Measurements from ENCODE around the gene TBC1D5.
A peak's percentile ranks its signal among the peaks of the same experiment; 100 is the strongest.

TBC1D5 gene

GRCh38 chr3:17162116-17162515 lies 580.3 kb downstream of the TBC1D5 start:
- Histone ChIP-seq H3K27ac (no peak overlapping the region), H3K27me3 (no peaks in the 10 kb centered on the region), H3K4me3 (no peak overlapping the region), H3K4me1 (peaks cover 0 to 19% (median 4%) of the 10 kb centered on the region in 4 donors), H3K36me3 (peaks cover 19 to 73% (median 48%) of the 10 kb centered on the region in 3 donors), H3K9me3 (no peaks in the 10 kb centered on the region)
- DNase-seq, result no peak
- intact Hi-C loops (cut with DNase I; ENCODE audit: low total_unique reads), result no loop called here
- TF ChIP-seq, protein P1, sequence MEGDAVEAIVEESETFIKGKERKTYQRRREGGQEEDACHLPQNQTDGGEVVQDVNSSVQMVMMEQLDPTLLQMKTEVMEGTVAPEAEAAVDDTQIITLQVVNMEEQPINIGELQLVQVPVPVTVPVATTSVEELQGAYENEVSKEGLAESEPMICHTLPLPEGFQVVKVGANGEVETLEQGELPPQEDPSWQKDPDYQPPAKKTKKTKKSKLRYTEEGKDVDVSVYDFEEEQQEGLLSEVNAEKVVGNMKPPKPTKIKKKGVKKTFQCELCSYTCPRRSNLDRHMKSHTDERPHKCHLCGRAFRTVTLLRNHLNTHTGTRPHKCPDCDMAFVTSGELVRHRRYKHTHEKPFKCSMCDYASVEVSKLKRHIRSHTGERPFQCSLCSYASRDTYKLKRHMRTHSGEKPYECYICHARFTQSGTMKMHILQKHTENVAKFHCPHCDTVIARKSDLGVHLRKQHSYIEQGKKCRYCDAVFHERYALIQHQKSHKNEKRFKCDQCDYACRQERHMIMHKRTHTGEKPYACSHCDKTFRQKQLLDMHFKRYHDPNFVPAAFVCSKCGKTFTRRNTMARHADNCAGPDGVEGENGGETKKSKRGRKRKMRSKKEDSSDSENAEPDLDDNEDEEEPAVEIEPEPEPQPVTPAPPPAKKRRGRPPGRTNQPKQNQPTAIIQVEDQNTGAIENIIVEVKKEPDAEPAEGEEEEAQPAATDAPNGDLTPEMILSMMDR (IDR thresholded peaks at IDR 0.05), result no peak

DNA sequence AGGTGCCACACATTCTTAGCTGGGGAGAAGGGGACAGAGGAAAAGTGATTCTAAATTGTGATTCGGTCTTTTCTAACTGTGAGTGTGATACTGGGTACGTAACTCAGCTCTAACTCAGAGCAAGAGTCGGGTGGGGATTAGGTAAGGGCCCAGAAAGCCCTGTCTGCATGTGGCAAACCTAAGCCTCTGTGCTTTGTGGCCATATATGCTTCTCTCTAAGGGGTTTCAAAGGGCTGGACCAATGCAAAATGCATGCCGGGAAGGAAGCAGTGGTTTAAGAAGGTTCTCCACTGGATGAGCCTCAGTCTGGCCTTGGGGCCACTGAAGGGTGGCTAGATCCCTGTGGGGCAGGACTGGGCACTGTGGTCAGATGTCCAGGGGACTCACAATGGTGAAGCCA lies 581.8 kb downstream of the TBC1D5 start:
- intact Hi-C loops (cut with DNase I; ENCODE audit: low total_unique reads), result no loop called here
- Histone ChIP-seq H3K36me3 (peaks cover 8 to 65% (median 44%) of the 10 kb centered on the region in 3 donors), H3K4me3 (no peak overlapping the region), H3K27me3 (no peaks in the 10 kb centered on the region), H3K27ac (no peak overlapping the region), H3K4me1 (peaks cover 0 to 20% (median 4%) of the 10 kb centered on the region in 4 donors), H3K9me3 (no peaks in the 10 kb centered on the region)
- no peak for DNase-seq
- TF ChIP-seq, protein P1 (IDR thresholded peaks at IDR 0.05), result no peak

DNA sequence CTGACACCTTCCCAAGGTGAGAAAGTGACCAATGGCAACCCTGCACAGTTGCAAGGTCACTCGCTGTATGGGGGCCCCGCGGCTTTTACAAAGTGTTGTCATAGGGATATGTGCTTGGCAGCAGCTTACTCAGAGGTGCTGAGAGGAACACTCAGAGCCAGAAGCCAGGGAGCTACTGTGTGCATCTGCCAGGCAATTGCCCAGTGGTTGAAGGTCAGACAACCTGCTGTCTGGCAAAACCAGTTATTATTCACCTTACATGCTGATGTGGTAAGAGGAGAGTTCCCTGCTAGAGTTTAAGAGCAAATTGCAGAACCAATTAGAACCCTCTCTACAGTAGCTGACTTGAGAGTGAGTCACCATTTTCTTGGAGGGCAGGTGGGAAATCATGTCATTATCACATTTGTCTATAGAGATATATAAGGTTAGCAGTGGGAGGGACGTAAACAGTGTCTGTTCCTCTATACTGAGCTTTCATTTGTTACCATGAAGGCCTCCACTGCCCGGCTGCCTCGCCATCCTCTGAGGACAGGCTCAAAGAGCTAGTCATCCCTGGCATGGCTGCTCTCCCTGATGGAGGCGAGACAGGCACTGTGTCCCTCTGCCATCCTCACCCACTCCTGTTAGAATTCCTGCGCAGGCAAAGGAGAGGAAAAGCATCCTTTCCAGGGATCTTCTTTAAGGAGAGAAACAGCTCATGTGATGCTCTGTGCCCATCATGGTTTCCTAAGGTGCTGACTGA lies 583.3 kb downstream of the TBC1D5 start:
- H3K36me3 ChIP-seq, result peaks cover 14 to 67% (median 49%) of the 10 kb centered on the region in 3 donors
- H3K4me1 ChIP-seq, result peaks cover 0 to 20% (median 4%) of the 10 kb centered on the region in 4 donors
- TF ChIP-seq, protein P1 (IDR thresholded peaks at IDR 0.05), result no peak
- intact Hi-C loops (cut with DNase I; ENCODE audit: low total_unique reads), result no loop called here
- no peak overlapping the region for H3K4me3 ChIP-seq
- H3K27ac ChIP-seq, result no peak overlapping the region
- peaks cover 0 to 4% (median 0%) of the 10 kb centered on the region in 3 donors for H3K9me3 ChIP-seq
- no peak for DNase-seq
- no peaks in the 10 kb centered on the region for H3K27me3 ChIP-seq

DNA sequence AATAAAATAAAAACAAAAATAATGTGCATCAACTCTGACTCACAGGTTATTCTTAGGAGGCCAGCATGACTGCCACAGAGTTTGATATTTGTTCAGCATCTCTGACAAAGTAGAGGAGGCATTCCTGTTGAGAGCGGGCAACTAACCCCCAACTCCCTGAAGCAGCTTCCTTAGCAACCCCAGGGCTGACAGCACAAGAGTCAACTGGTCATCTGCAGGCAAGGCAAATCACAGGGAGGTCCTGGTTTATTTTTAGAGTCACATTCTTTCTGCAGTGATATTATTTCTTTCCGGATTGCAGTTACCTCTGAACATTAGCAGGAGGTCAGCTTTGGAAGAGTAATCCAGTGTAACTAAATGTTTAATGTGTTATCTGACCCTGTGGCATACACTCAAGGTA lies 584.7 kb downstream of the TBC1D5 start:
- no peak overlapping the region for H3K4me3 ChIP-seq
- H3K4me1 ChIP-seq, result peaks cover 0 to 20% (median 4%) of the 10 kb centered on the region in 4 donors
- intact Hi-C loops (cut with DNase I; ENCODE audit: low total_unique reads), result no loop called here
- DNase-seq, result no peak
- H3K36me3 ChIP-seq, result peaks cover 26 to 67% (median 54%) of the 10 kb centered on the region in 3 donors
- H3K27ac ChIP-seq, result peak overlapping the region; percentile 44 to 52
- TF ChIP-seq, protein P1 (IDR thresholded peaks at IDR 0.05), result no peak
- H3K27me3 ChIP-seq, result no peaks in the 10 kb centered on the region
- H3K9me3 ChIP-seq, result peaks cover 0 to 17% (median 13%) of the 10 kb centered on the region in 3 donors

DNA sequence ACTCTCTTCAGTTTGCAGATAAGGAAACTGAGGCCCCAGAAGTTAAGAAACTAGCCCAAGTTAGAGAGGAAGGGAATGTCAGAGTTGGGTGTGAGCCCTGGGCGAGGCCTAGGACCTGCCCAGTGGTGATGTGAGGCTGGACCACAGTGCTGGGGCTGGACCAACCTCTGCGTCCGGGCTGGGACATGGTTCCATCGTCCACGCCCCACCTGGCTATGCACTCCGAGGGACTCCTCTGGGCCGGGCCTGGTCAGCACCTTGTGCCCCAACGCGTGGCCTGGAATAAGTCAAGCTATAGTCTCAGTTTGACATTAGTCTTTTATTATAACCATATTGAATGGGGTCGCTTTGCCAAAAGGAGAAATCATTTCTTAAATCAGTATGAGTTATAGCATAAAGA lies 585.6 kb downstream of the TBC1D5 start:
- peak overlapping the region in 1 of 2 donors; percentile 52 for H3K27ac ChIP-seq
- peaks cover 0 to 20% (median 4%) of the 10 kb centered on the region in 4 donors for H3K4me1 ChIP-seq
- intact Hi-C loops (cut with DNase I; ENCODE audit: low total_unique reads), result no loop called here
- peaks cover 0 to 17% (median 14%) of the 10 kb centered on the region in 3 donors for H3K9me3 ChIP-seq
- H3K4me3 ChIP-seq, result no peak overlapping the region
- TF ChIP-seq, protein P1 (IDR thresholded peaks at IDR 0.05), result no peak
- H3K36me3 ChIP-seq, result peaks cover 28 to 63% (median 50%) of the 10 kb centered on the region in 3 donors
- H3K27me3 ChIP-seq, result no peaks in the 10 kb centered on the region
- no peak for DNase-seq
